Measurements from ENCODE around the gene USP31. TPM values are rescaled to one million over a fixed set of nuclear protein-coding genes. Genes with fewer than 3 reads are reported as not detected.

The USP31 gene
- total RNA-seq, 1 experiment from 2014 or later = 11.3 TPM

GRCh38 chr16:23079675-23080301 lies 69.5 kb downstream of the USP31 start:
- TF ChIP-seq CTCF (IDR thresholded peaks at IDR 0.05; ENCODE audit: insufficient read depth in 1 of 2, low read depth in 1 of 2, low read length in 1 of 2, severe bottlenecking in 1 of 2, unreplicated experiment in 1 of 2) = no peak
- no peak for DNase-seq
- Histone ChIP-seq H3K27me3 (replicated peaks; ENCODE audit: control insufficient read depth, insufficient read depth, low read length) (no peaks in the 10 kb centered on the region), H3K4me1 (no peaks in the 10 kb centered on the region), H3K4me3 (ENCODE audit: low read depth, low read length) (no peak overlapping the region), H3K9me3 (no peaks in the 10 kb centered on the region), H3K36me3 (ENCODE audit: control insufficient read depth, insufficient read depth, low read length) (no peaks in the 10 kb centered on the region)
- no TSS peak for BruUV-seq (replicated peaks)
- intact Hi-C loops (cut with micrococcal nuclease; ENCODE audit: unreplicated experiment) = loop anchor here (5.0 kb wide), 1 partner anchor 68 kb away; the partner anchor contains the start of gene USP31
- CTCF ChIA-PET = no interaction called here
- POLR2A ChIA-PET = no interaction called here
- Mint-ChIP-seq H3K9me3 (ENCODE audit: unreplicated experiment) (no peaks in the 10 kb centered on the region), H3K4me1 (ENCODE audit: low read depth, unreplicated experiment) (no peaks in the 10 kb centered on the region), H3K27me3 (ENCODE audit: insufficient read depth, unreplicated experiment) (no peaks in the 10 kb centered on the region), H3K4me3 (ENCODE audit: unreplicated experiment) (no peak overlapping the region), H3K36me3 (ENCODE audit: insufficient read depth, unreplicated experiment) (peaks cover 20% of the 10 kb centered on the region), H3K27ac (ENCODE audit: unreplicated experiment) (no peak overlapping the region)

GRCh38 chr16:23074423-23074822 lies 74.8 kb downstream of the USP31 start:
- Mint-ChIP-seq H3K36me3 (ENCODE audit: insufficient read depth, unreplicated experiment) (peaks cover 24% of the 10 kb centered on the region), H3K27ac (ENCODE audit: unreplicated experiment) (no peak overlapping the region), H3K4me3 (ENCODE audit: unreplicated experiment) (no peak overlapping the region), H3K27me3 (ENCODE audit: insufficient read depth, unreplicated experiment) (no peaks in the 10 kb centered on the region), H3K4me1 (ENCODE audit: low read depth, unreplicated experiment) (no peaks in the 10 kb centered on the region), H3K9me3 (ENCODE audit: unreplicated experiment) (no peaks in the 10 kb centered on the region)
- ChIA-PET CTCF (no interaction called here), POLR2A (no interaction called here)
- H3K4me3 ChIP-seq (ENCODE audit: low read depth, low read length) = no peak overlapping the region
- H3K4me1 ChIP-seq = no peaks in the 10 kb centered on the region
- TF ChIP-seq CTCF (IDR thresholded peaks at IDR 0.05; ENCODE audit: insufficient read depth in 1 of 2, low read depth in 1 of 2, low read length in 1 of 2, severe bottlenecking in 1 of 2, unreplicated experiment in 1 of 2) = no peak
- no peaks in the 10 kb centered on the region for H3K27me3 ChIP-seq (replicated peaks; ENCODE audit: control insufficient read depth, insufficient read depth, low read length)
- H3K36me3 ChIP-seq (ENCODE audit: control insufficient read depth, insufficient read depth, low read length) = no peaks in the 10 kb centered on the region
- no TSS peak for BruUV-seq (replicated peaks)
- intact Hi-C loops (cut with micrococcal nuclease; ENCODE audit: unreplicated experiment) = no loop called here
- H3K9me3 ChIP-seq = no peaks in the 10 kb centered on the region
- no peak for DNase-seq

GRCh38 chr16:23072769-23073549 lies 76.3 kb downstream of the USP31 start:
- H3K4me1 ChIP-seq = no peaks in the 10 kb centered on the region
- no peaks in the 10 kb centered on the region for H3K9me3 Mint-ChIP-seq (ENCODE audit: unreplicated experiment)
- no peaks in the 10 kb centered on the region for H3K4me1 Mint-ChIP-seq (ENCODE audit: low read depth, unreplicated experiment)
- H3K27ac Mint-ChIP-seq (ENCODE audit: unreplicated experiment) = no peak overlapping the region
- H3K36me3 ChIP-seq (ENCODE audit: control insufficient read depth, insufficient read depth, low read length) = no peaks in the 10 kb centered on the region; the same call in 1 of the 2 replicates
- POLR2A ChIA-PET = no interaction called here
- no peak for TF ChIP-seq CTCF (IDR thresholded peaks at IDR 0.05; ENCODE audit: insufficient read depth in 1 of 2, low read depth in 1 of 2, low read length in 1 of 2, severe bottlenecking in 1 of 2, unreplicated experiment in 1 of 2)
- CTCF ChIA-PET = no interaction called here
- no peak overlapping the region for H3K4me3 Mint-ChIP-seq (ENCODE audit: unreplicated experiment)
- H3K27me3 Mint-ChIP-seq (ENCODE audit: insufficient read depth, unreplicated experiment) = no peaks in the 10 kb centered on the region
- H3K9me3 ChIP-seq = no peaks in the 10 kb centered on the region
- H3K36me3 Mint-ChIP-seq (ENCODE audit: insufficient read depth, unreplicated experiment) = peaks cover 16% of the 10 kb centered on the region
- H3K27me3 ChIP-seq (replicated peaks; ENCODE audit: control insufficient read depth, insufficient read depth, low read length) = no peaks in the 10 kb centered on the region
- no peak for DNase-seq
- intact Hi-C loops (cut with micrococcal nuclease; ENCODE audit: unreplicated experiment) = no loop called here
- H3K4me3 ChIP-seq (ENCODE audit: low read depth, low read length) = no peak overlapping the region
- no TSS peak for BruUV-seq (replicated peaks)
